ENCODE results near the gene FREM3.
"Not testable (repeated sequence)": the region's sequence is repeated elsewhere in the genome, so short reads cannot be mapped to it uniquely, and the experiment has no call there.

FREM3 gene

DNA sequence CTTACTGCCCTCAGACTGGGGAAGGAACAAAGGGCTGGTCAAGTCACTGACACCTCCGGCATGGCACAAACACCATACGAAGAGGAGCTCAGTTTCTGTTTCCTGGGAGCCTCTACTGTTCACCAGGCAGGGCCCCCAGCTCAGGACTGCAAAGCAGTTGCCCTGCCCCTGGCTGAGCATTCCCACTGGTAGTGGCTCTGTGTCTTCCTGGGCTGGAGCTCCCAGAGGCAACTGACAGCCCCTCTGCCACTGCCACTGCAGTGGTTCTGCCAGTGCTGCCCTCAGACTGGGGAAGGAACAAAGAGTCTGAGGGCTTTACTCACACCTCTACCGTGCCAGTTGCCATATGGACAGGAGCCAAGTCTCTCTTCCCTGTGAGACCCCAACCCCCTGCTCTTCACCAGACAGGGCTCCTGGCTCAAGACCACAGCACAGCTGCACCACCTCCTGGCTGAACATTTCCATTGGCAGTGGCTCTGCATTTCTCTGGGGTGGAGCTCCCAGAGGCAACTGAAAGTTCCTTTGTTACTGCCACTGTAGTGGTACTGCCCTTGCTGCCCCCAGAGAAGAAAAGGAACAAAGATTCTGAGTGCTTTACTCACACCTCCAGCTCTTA is 119.0 kb downstream of the FREM3 start:
- DNase-seq (ENCODE audit: low spot score), result no peak

DNA sequence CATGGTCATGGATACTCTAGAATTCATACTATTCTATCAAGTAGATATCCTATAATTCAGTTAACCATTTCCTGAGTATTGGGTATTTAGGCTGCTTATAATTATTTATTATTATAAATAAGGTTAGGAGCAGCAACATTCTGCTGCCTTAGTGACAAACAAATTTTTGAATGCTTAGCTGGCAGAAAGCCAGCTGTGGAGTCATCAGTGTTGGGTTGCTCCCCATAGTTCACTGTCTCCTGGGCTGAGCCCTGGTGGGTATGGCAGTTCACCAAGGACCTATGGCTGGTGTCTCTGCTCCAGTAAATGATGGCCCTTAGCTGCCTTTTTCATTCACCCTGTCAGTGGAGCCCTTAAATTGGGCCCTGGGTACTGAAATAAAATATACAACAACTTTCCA is 125.1 kb downstream of the FREM3 start:
- no peak for DNase-seq (ENCODE audit: low spot score)

DNA sequence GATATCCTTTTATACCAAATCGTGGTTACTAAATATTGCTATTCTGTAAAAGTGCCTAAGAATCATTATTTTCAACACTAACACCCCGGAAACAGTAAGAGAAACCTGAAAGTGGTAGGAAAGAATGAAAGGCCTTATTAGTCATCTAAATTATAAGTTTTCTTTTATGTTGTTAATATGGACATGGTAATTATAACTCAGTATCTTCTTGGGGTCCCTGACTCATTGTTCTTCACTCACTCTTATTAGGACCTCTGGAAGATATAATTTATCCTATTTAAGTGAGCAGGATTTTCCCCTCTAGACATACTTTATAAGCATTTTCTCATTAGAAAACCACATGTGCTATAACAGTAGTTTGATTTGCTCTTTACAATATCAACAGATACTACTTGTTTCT is 136.0 kb downstream of the FREM3 start:
- no peak for DNase-seq (ENCODE audit: low spot score)

DNA sequence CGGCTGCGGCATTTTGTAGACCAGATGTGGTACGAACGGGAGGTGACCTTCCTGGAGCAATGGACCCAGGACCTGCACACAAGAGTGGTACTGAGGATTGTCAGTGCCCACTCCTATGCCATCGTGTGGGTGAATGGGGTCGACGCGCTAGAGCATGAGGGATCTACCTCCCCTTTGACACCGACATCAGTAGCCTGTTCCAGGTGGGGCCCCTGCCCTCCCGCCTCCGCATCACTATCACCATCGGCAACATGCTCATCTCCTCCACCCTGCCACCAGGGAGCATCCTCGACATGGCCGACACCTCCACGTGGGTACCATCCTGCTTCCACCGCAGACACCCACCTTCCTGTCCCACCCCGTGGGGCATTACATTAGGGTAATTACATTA is 140.7 kb downstream of the FREM3 start:
- no peak for DNase-seq (ENCODE audit: low spot score)

DNA sequence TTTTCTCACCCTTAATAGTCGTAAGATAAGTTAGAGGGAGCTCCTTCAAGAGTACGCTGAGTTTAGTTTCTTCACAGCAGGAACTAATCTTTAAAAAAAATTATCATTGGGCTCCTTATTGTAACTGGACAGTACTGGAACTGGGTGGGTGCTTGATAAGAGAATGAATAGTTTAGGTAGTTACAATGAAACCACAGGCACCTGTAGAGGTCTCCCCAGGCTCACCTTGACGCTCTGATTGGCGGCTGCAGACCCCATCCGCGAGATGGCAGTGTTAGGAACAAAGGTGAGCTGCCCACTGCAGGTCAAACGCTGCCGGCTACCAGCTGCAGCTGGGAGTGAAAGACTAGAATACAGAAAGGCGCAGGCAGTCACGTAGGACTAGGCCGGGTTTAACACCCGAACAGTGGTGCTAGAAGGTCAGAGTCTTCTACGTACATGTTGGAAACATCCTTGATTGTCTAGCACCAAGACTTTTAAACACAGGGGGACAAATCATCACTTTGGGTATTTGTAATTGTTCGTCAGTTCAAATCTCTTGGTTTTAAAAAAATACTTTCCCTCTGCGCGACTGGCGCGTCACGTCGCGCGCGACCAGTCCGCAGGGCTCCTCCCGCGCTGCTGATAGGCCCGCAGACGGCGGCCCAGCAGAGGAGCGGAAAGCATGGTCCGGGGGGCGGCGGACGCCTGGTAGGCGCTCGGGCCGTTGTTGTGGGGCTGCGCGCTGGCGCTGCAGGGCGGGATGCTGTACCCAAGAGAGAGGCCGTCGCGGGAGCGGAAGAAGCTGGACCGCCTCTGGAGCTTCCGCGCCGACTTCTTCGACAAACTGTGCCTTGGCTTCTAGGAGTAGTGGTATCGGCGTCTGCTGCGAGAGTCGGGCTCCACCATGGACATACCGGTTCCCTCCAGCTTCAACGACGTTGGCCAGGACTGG is 141.4 kb downstream of the FREM3 start:
- peak; percentile 79 for DNase-seq (ENCODE audit: low spot score)

DNA sequence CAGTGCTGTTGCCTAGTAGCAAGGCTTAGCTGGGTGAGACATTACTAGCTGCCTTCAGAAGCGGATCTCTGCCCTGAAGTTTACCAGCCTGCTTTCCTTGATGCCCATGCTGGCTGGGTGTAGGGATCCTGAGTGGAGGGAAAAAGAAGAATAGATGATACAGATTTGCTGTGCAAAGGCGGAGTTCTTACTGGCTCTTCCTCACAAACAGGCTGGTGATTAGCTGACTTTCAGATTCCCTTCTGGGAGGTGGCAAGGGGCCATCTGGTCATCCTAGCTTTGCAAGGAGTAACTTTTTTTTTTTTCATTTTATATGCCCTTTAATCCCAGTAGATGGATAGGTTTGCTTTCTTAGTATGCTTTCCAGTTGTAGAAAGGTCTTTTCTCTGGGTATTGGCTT is 142.2 kb downstream of the FREM3 start:
- DNase-seq (ENCODE audit: low spot score), result no peak

DNA sequence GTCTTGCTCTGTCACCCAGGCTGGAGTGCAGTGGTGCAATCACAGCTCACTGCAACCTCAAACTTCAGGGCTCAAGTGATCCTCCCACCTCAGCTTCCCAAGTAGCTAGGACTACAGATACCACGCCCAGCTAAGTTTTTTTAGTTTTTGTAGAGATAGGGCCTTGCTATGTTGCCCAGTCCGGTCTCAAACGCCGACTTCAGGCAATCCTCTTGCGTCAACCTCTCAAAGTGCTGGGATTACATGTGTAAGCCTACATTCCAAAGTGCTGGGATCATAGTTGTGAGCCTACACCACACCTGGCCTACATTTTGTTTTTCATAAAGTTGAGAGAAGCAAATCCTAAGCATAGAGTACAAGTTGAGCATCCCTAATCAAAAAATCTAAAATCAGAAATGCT is 144.8 kb downstream of the FREM3 start:
- DNase-seq (ENCODE audit: low spot score), result no peak

DNA sequence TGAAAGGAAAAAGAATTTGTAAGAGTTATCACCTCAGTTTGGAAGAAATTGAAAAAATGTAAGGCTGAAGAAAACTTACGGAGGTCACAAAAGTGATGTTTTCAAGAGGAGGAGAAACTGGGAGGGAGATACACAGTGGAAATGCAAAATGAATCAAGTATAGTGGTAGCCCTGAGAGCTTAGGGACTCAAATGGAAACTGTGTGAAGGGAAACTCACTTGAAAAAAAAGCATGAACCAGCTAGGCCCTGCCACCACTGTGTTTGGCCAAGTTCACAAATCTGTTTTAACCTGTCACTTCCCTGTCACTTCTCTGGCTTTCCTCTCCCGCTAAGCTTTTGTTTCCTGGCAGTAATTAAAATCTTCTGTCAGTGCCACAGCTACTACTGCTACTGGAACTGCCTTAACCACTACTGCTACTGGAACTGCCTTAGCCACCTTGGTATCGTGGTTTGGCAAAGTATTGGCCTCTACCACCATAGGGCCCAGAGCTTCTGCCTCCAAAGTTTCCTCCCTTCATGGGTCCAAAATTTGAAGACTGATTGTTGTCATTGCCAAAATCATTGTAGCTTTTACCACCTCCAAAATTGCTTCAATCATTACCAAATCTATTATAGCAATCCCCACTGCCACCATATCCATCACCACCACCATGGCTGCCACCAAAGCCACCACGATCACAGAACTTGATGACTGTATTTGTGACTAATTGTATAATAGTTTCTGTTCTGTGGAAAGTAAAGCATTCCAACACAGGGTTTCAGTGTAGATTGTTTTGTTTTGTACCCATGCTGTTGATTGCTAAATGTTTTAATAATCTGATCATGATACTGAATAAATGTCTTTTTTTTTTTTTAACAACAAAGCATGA is 145.5 kb downstream of the FREM3 start:
- no peak for DNase-seq (ENCODE audit: low spot score)

DNA sequence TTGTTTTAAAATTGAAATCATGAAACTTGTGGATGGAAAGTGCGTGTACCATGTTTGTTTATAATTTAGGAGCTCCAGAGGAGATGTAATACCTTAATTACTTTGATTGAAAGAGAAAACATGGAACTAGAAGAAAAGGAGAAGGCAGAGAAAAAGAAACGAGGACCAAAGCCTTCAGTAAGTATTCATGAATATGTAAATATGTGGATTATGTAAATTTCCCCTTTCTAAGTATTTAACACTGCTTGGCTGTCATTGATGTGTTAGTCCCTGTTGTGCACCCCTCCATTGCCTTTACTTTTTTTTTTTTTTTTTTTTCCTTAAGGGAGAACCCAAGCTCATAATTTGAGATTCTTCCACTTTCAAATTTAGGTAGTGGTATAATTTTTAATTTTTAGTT is 150.5 kb downstream of the FREM3 start:
- no peak for DNase-seq (ENCODE audit: low spot score)

DNA sequence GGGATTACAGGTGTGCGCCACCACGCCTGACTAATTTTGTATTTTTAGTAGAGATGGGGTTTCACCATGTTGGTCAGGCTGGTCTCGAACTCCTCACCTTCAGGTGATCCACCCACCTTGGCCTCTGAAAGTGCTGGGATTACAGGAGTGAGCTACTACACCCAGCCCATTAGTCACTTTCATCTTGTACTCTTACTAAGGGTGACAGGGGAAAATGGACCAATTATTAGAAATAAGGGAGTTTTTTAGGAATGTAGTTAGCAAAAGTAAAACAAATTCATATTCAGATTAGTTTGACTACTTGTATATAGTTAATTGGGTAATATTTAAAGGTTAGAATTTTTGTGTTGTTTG is 160.8 kb downstream of the FREM3 start:
- no peak for DNase-seq (ENCODE audit: low spot score)

DNA sequence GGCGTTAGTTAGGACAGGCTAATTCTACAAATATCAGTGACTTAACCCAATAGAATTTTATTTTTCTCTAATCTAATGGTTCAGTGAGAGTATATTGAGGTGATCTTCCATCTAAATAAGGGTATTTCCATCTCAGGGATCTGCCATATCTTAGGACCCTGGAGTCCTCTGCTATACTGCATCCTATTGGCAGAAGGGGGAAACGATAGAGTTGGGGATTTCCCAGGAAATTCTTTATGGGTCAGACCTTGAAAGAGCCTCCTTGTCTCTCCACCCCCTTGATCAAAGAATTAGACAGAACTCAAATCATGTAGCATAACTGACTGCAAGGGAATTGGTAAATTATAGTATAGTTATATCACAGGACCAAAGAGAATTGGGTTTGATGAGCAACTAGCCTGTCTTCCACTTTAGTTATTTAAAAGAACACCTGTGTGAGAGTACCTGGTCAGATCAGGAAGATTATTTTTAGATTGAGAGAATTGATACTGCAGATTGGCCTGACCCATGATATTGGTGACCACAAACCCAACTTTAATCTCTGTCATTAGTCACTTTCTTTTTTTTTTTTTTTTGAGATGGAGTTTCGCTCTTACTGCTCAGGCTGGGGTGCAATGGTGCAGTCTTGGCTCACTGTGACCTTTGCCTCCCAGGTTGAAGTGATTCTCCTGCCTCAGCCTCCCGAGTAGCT is 161.4 kb downstream of the FREM3 start:
- DNase-seq (ENCODE audit: low spot score), result no peak

DNA sequence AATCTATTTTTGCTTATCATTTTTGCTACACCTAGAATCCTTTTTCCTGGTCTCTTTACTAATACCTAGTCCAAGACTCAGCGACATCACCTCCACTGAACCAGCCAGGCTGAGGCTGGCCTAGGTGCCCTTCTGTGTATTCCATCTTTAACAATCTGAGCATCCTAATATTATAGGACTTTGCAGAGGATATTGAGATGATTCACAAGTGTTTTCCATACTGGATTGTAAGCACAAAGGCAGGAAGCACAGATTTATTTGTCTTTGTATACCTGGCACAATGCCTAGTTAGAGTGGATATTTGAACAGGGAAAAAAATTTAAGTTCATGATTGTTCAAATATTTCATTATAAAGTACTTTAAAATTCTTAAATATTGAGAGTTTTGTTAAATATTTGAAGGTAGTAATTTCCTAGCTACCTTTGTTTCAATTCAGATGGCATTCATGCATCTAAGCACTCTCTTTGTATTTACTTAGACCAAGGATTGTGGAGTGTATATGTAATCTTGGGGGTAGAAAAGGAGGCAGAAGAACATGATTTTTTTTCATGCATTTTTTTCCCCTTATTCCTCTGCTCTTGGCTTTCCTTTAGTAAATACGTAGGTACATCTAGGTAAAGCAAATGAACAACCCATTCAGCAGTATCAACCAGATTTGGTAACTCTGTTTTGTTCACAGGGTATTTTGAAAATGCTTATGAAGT is 168.5 kb downstream of the FREM3 start:
- DNase-seq (ENCODE audit: low spot score), result no peak

DNA sequence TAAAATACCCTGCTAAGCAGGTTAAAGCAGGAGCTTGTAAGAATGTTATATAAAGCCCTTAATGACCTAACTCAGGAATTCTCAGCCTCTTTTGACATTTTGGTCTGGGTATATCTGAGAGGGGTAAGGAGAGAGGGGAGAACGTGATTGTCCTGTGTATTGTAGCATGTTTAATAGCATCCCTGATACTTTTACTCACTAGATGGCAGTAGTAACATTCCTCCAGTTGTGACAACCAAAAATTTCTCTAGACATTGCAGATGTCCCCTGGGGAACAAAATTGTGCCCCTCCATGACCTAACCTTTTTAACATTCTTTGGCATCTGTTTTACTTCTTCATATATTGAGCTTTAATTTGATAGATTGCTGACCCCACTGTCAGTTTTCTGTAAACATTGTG is 169.1 kb downstream of the FREM3 start:
- no peak for DNase-seq (ENCODE audit: low spot score)

DNA sequence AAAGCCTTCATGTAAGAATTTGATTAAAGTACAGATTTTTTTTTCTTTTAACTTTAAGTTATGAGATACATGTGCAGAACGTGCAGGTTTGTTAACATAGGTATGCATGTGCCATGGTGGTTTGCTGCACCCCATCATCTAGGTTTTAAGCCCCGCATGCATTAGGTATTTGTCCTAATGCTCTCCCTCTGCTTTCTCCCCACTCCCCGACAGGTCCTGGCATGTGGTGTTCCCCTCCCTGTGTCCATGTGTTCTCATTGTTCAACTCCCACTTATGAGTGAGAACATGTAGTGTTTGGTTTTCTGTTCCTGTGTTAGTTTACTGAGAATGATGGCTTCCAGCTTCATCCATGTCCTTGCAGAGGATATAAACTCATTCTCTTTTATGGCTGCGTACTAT is 172.4 kb downstream of the FREM3 start:
- not testable (repeated sequence) for DNase-seq (ENCODE audit: low spot score)

Data from left forelimb (tissue), 1 donor.